ENCODE data around the gene SELENOM.
"Not testable (repeated sequence)": the region's sequence is repeated elsewhere in the genome, so short reads cannot be mapped to it uniquely, and the experiment has no call there.

The SELENOM gene

GRCh38 chr22:31080164-31080847 lies 27.1 kb downstream of the SELENOM start:
- H3K27ac ChIP-seq (ENCODE audit: low read length, poor library complexity, severe bottlenecking) = no peak overlapping the region
- DNase-seq = no peak
- H2BK12ac ChIP-seq (ENCODE audit: low read length in 2 of 2) = peak overlapping the region in 1 of 2 experiments; percentile 7
- peak overlapping the region; percentile 76 for H4K91ac ChIP-seq (ENCODE audit: low read length)
- no peak overlapping the region for H2BK5ac ChIP-seq (ENCODE audit: low read depth, low read length, poor library complexity, severe bottlenecking)
- peak overlapping the region; percentile 81 for H3K4me2 ChIP-seq (ENCODE audit: low read length, poor library complexity, severe bottlenecking)
- H3K4ac ChIP-seq (ENCODE audit: low read depth in 1 of 2, low read length in 2 of 2) = peak overlapping the region in 1 of 2 experiments; percentile 22
- peaks cover 2% of the 10 kb centered on the region for H3K79me1 ChIP-seq (replicated peaks; ENCODE audit: low read length, poor library complexity, severe bottlenecking)
- peaks cover 35% of the 10 kb centered on the region for H3K4me1 ChIP-seq (ENCODE audit: control insufficient read depth, insufficient read depth, low read depth, low read length)
- no peak overlapping the region for H3K23ac ChIP-seq (ENCODE audit: low read length in 2 of 2)
- H4K8ac ChIP-seq (ENCODE audit: low read length) = peak overlapping the region; percentile 86
- H3K14ac ChIP-seq (ENCODE audit: low read length in 2 of 2) = no peak overlapping the region
- no peaks in the 10 kb centered on the region for H3K27me3 ChIP-seq (ENCODE audit: control insufficient read depth in 1 of 2, insufficient read depth in 1 of 2, low read length in 2 of 2)
- no peaks in the 10 kb centered on the region for H3K9me3 ChIP-seq (ENCODE audit: control insufficient read depth, low read length)
- peak overlapping the region; percentile 3 for H2AFZ ChIP-seq (ENCODE audit: low read depth, low read length)
- peaks cover 8 to 11% of the 10 kb centered on the region in 2 experiments for H3K36me3 ChIP-seq (ENCODE audit: control insufficient read depth in 1 of 2, insufficient read depth in 2 of 2, low read depth in 1 of 2, low read length in 2 of 2)
- no peak overlapping the region for H2BK120ac ChIP-seq (ENCODE audit: low read depth, low read length)
- H3K18ac ChIP-seq (ENCODE audit: low read depth in 1 of 2, low read length in 2 of 2) = peak overlapping the region; percentile 54 to 97
- WGBS = 8% methylated on average over 4 of the region's 5 CpGs
- H3K9ac ChIP-seq (ENCODE audit: low read length) = peak overlapping the region; percentile 95
- no peak overlapping the region for H2AK5ac ChIP-seq (ENCODE audit: low read length, severe bottlenecking)
- no peak overlapping the region for H2BK15ac ChIP-seq (ENCODE audit: low read depth, poor library complexity, severe bottlenecking)
- peak overlapping the region; percentile 68 to 94 for H3K4me3 ChIP-seq (ENCODE audit: insufficient read depth in 1 of 2, low read depth in 1 of 2, low read length in 2 of 2)

- Histone ChIP-seq H4K91ac (ENCODE audit: low read length) (no peak overlapping the region), H2BK5ac (ENCODE audit: low read depth, low read length, poor library complexity, severe bottlenecking) (no peak overlapping the region), H3K4me3 (ENCODE audit: insufficient read depth in 1 of 2, low read depth in 1 of 2, low read length in 2 of 2) (no peak overlapping the region), H3K4ac (ENCODE audit: low read depth in 1 of 2, low read length in 2 of 2) (no peak overlapping the region), H3K4me1 (ENCODE audit: control insufficient read depth, insufficient read depth, low read depth, low read length) (peaks cover 30% of the 10 kb centered on the region), H3K23ac (ENCODE audit: low read length in 2 of 2) (no peak overlapping the region), H3K79me1 (replicated peaks; ENCODE audit: low read length, poor library complexity, severe bottlenecking) (peaks cover 2% of the 10 kb centered on the region), H2BK12ac (ENCODE audit: low read length in 2 of 2) (peak overlapping the region; percentile 1 to 67), H2AFZ (ENCODE audit: low read depth, low read length) (no peak overlapping the region), H3K36me3 (ENCODE audit: control insufficient read depth in 1 of 2, insufficient read depth in 2 of 2, low read depth in 1 of 2, low read length in 2 of 2) (peaks cover 6 to 8% of the 10 kb centered on the region in 2 experiments), H3K9ac (ENCODE audit: low read length) (no peak overlapping the region), H2BK15ac (ENCODE audit: low read depth, poor library complexity, severe bottlenecking) (no peak overlapping the region), H3K18ac (ENCODE audit: low read depth in 1 of 2, low read length in 2 of 2) (peak overlapping the region in 1 of 2 experiments; percentile 11), H3K9me3 (ENCODE audit: control insufficient read depth, low read length) (no peaks in the 10 kb centered on the region), H3K27ac (ENCODE audit: low read length, poor library complexity, severe bottlenecking) (no peak overlapping the region), H3K4me2 (ENCODE audit: low read length, poor library complexity, severe bottlenecking) (no peak overlapping the region), H3K14ac (ENCODE audit: low read length in 2 of 2) (peak overlapping the region in 1 of 2 experiments; percentile 36), H3K27me3 (ENCODE audit: control insufficient read depth in 1 of 2, insufficient read depth in 1 of 2, low read length in 2 of 2) (no peaks in the 10 kb centered on the region), H2AK5ac (ENCODE audit: low read length, severe bottlenecking) (no peak overlapping the region), H2BK120ac (ENCODE audit: low read depth, low read length) (no peak overlapping the region), H4K8ac (ENCODE audit: low read length) (no peak overlapping the region)
- no peak for DNase-seq
- WGBS = 66% methylated on average over 10 of the region's 12 CpGs
Observed at GRCh38 chr22:31079095-31079642, 28.2 kb downstream of the SELENOM start.

- H2BK120ac ChIP-seq (ENCODE audit: low read depth, low read length); H2BK12ac ChIP-seq (ENCODE audit: low read length in 2 of 2); H4K91ac ChIP-seq (ENCODE audit: low read length); H3K36me3 ChIP-seq (ENCODE audit: control insufficient read depth in 1 of 2, insufficient read depth in 2 of 2, low read depth in 1 of 2, low read length in 2 of 2); H3K4ac ChIP-seq (ENCODE audit: low read depth in 1 of 2, low read length in 2 of 2); H2BK15ac ChIP-seq (ENCODE audit: low read depth, poor library complexity, severe bottlenecking); H2BK5ac ChIP-seq (ENCODE audit: low read depth, low read length, poor library complexity, severe bottlenecking); DNase-seq; H3K18ac ChIP-seq (ENCODE audit: low read depth in 1 of 2, low read length in 2 of 2); H3K9ac ChIP-seq (ENCODE audit: low read length); H3K4me2 ChIP-seq (ENCODE audit: low read length, poor library complexity, severe bottlenecking); H2AK5ac ChIP-seq (ENCODE audit: low read length, severe bottlenecking); H3K9me3 ChIP-seq (ENCODE audit: control insufficient read depth, low read length); H3K79me1 ChIP-seq (replicated peaks; ENCODE audit: low read length, poor library complexity, severe bottlenecking); H3K4me3 ChIP-seq (ENCODE audit: insufficient read depth in 1 of 2, low read depth in 1 of 2, low read length in 2 of 2); H3K27me3 ChIP-seq (ENCODE audit: control insufficient read depth in 1 of 2, insufficient read depth in 1 of 2, low read length in 2 of 2); H3K23ac ChIP-seq (ENCODE audit: low read length in 2 of 2); H3K27ac ChIP-seq (ENCODE audit: low read length, poor library complexity, severe bottlenecking); H2AFZ ChIP-seq (ENCODE audit: low read depth, low read length); H3K14ac ChIP-seq (ENCODE audit: low read length in 2 of 2); H4K8ac ChIP-seq (ENCODE audit: low read length): not testable (repeated sequence)
- peaks cover 23% of the 10 kb centered on the region for H3K4me1 ChIP-seq (ENCODE audit: control insufficient read depth, insufficient read depth, low read depth, low read length)
- WGBS = no CpG with 5 or more reads among the region's 2 CpGs
Observed at GRCh38 chr22:31078389-31078788, 29.0 kb downstream of the SELENOM start.

- no peaks in the 10 kb centered on the region for H3K9me3 ChIP-seq (ENCODE audit: control insufficient read depth, low read length)
- no peak overlapping the region for H3K4ac ChIP-seq (ENCODE audit: low read depth in 1 of 2, low read length in 2 of 2)
- no peak overlapping the region for H3K27ac ChIP-seq (ENCODE audit: low read length, poor library complexity, severe bottlenecking)
- no peak overlapping the region for H2AK5ac ChIP-seq (ENCODE audit: low read length, severe bottlenecking)
- H3K9ac ChIP-seq (ENCODE audit: low read length) = no peak overlapping the region
- H3K36me3 ChIP-seq (ENCODE audit: control insufficient read depth in 1 of 2, insufficient read depth in 2 of 2, low read depth in 1 of 2, low read length in 2 of 2) = no peaks in the 10 kb centered on the region
- no peak overlapping the region for H2AFZ ChIP-seq (ENCODE audit: low read depth, low read length)
- H3K4me1 ChIP-seq (ENCODE audit: control insufficient read depth, insufficient read depth, low read depth, low read length) = peaks cover 15% of the 10 kb centered on the region
- peaks cover 2% of the 10 kb centered on the region for H3K79me1 ChIP-seq (replicated peaks; ENCODE audit: low read length, poor library complexity, severe bottlenecking)
- no peak overlapping the region for H3K4me3 ChIP-seq (ENCODE audit: insufficient read depth in 1 of 2, low read depth in 1 of 2, low read length in 2 of 2)
- H3K4me2 ChIP-seq (ENCODE audit: low read length, poor library complexity, severe bottlenecking) = no peak overlapping the region
- no peak for DNase-seq
- no peak overlapping the region for H2BK5ac ChIP-seq (ENCODE audit: low read depth, low read length, poor library complexity, severe bottlenecking)
- no peak overlapping the region for H2BK120ac ChIP-seq (ENCODE audit: low read depth, low read length)
- no peak overlapping the region for H2BK15ac ChIP-seq (ENCODE audit: low read depth, poor library complexity, severe bottlenecking)
- H4K91ac ChIP-seq (ENCODE audit: low read length) = no peak overlapping the region
- no peak overlapping the region for H3K14ac ChIP-seq (ENCODE audit: low read length in 2 of 2)
- H3K23ac ChIP-seq (ENCODE audit: low read length in 2 of 2) = no peak overlapping the region
- H3K18ac ChIP-seq (ENCODE audit: low read depth in 1 of 2, low read length in 2 of 2) = no peak overlapping the region
- H4K8ac ChIP-seq (ENCODE audit: low read length) = no peak overlapping the region
- WGBS = 94% methylated on average over 6 of the region's 6 CpGs
- no peak overlapping the region for H2BK12ac ChIP-seq (ENCODE audit: low read length in 2 of 2)
- no peaks in the 10 kb centered on the region for H3K27me3 ChIP-seq (ENCODE audit: control insufficient read depth in 1 of 2, insufficient read depth in 1 of 2, low read length in 2 of 2)
Observed at GRCh38 chr22:31077681-31078080, 29.7 kb downstream of the SELENOM start.

Data from mesenchymal stem cell (in vitro differentiated cells and primary cell).